ENCODE measurements around the gene NPC2. TPM values are rescaled to one million over a fixed set of nuclear protein-coding genes. Genes with fewer than 3 reads are reported as not detected.

Gene NPC2
- total and polyA plus RNA-seq, 4 donors: 922 to 1,539 (median 1,190) TPM

- no peak overlapping the region for H3K27ac ChIP-seq (ENCODE audit: low read depth in 1 of 2, low read length in 1 of 2)
- H3K9ac ChIP-seq (ENCODE audit: insufficient read depth in 1 of 2, low read length in 2 of 2): no peak overlapping the region
- H3K27me3 ChIP-seq (ENCODE audit: control insufficient read depth in 3 of 3, insufficient read depth in 3 of 3, low read length in 2 of 3): peaks cover 0 to 7% (median 0%) of the 10 kb centered on the region in 3 donors
- peaks cover 0 to 4% (median 0%) of the 10 kb centered on the region in 4 donors for H3K36me3 ChIP-seq (ENCODE audit: control insufficient read depth in 4 of 4, insufficient read depth in 4 of 4, low read length in 4 of 4)
- no peak overlapping the region for H3K4me3 ChIP-seq
- 88 to 91% methylated on average over 20 of the region's 20 CpGs for WGBS, 2 donors
- DNase-seq: no peak
- no peak for TF ChIP-seq CTCF (IDR thresholded peaks at IDR 0.05; ENCODE audit: control extremely low read depth, extremely low read depth)
- no peaks in the 10 kb centered on the region for H3K9me3 ChIP-seq (ENCODE audit: control insufficient read depth in 4 of 4, insufficient read depth in 3 of 4, low read length in 3 of 4)
- H3K4me1 ChIP-seq (ENCODE audit: control insufficient read depth in 5 of 5, insufficient read depth in 5 of 5, low read length in 5 of 5): peaks cover 0 to 9% (median 0%) of the 10 kb centered on the region in 5 donors
- no peak for ATAC-seq (ENCODE audit: insufficient read depth, low FRiP score)
These were observed 12.0 kb upstream of the NPC2 start for GRCh38 chr14:74504874-74505720.

GRCh38 chr14:74504412-74504811 lies 11.3 kb upstream of the NPC2 start:
- Histone ChIP-seq H3K27me3 (ENCODE audit: control insufficient read depth in 3 of 3, insufficient read depth in 3 of 3, low read length in 2 of 3) (peaks cover 0 to 7% (median 0%) of the 10 kb centered on the region in 3 donors), H3K36me3 (ENCODE audit: control insufficient read depth in 4 of 4, insufficient read depth in 4 of 4, low read length in 4 of 4) (peaks cover 0 to 4% (median 0%) of the 10 kb centered on the region in 4 donors), H3K4me1 (ENCODE audit: control insufficient read depth in 5 of 5, insufficient read depth in 5 of 5, low read length in 5 of 5) (peaks cover 0 to 8% (median 0%) of the 10 kb centered on the region in 5 donors), H3K4me3 (no peak overlapping the region), H3K9ac (ENCODE audit: insufficient read depth in 1 of 2, low read length in 2 of 2) (no peak overlapping the region), H3K27ac (ENCODE audit: low read depth in 1 of 2, low read length in 1 of 2) (no peak overlapping the region), H3K9me3 (ENCODE audit: control insufficient read depth in 4 of 4, insufficient read depth in 3 of 4, low read length in 3 of 4) (no peaks in the 10 kb centered on the region)
- ATAC-seq (ENCODE audit: insufficient read depth, low FRiP score): no peak
- TF ChIP-seq CTCF (IDR thresholded peaks at IDR 0.05; ENCODE audit: control extremely low read depth, extremely low read depth): no peak
- no peak for DNase-seq
- WGBS, 2 donors: 85 to 91% methylated on average over 4 of the region's 4 CpGs

GRCh38 chr14:74503938-74504335 lies 10.8 kb upstream of the NPC2 start:
- TF ChIP-seq CTCF (IDR thresholded peaks at IDR 0.05; ENCODE audit: control extremely low read depth, extremely low read depth): no peak
- H3K4me3 ChIP-seq: no peak overlapping the region
- ATAC-seq (ENCODE audit: insufficient read depth, low FRiP score): no peak

More at GRCh38 chr14:74503938-74504335, 10.8 kb upstream of the NPC2 start:
- WGBS, 2 donors: 96% methylated on average over 12 of the region's 12 CpGs
- no peaks in the 10 kb centered on the region for H3K9me3 ChIP-seq (ENCODE audit: control insufficient read depth in 4 of 4, insufficient read depth in 3 of 4, low read length in 3 of 4)
- H3K4me1 ChIP-seq (ENCODE audit: control insufficient read depth in 5 of 5, insufficient read depth in 5 of 5, low read length in 5 of 5): peaks cover 0 to 8% (median 0%) of the 10 kb centered on the region in 5 donors
- peaks cover 0 to 4% (median 0%) of the 10 kb centered on the region in 4 donors for H3K36me3 ChIP-seq (ENCODE audit: control insufficient read depth in 4 of 4, insufficient read depth in 4 of 4, low read length in 4 of 4)
- DNase-seq: no peak
- H3K27ac ChIP-seq (ENCODE audit: low read depth in 1 of 2, low read length in 1 of 2): no peak overlapping the region
- H3K27me3 ChIP-seq (ENCODE audit: control insufficient read depth in 3 of 3, insufficient read depth in 3 of 3, low read length in 2 of 3): peaks cover 0 to 7% (median 0%) of the 10 kb centered on the region in 3 donors
- H3K9ac ChIP-seq (ENCODE audit: insufficient read depth in 1 of 2, low read length in 2 of 2): no peak overlapping the region
